ENCODE results near the gene CCDC191.

The CCDC191 gene, protein sequence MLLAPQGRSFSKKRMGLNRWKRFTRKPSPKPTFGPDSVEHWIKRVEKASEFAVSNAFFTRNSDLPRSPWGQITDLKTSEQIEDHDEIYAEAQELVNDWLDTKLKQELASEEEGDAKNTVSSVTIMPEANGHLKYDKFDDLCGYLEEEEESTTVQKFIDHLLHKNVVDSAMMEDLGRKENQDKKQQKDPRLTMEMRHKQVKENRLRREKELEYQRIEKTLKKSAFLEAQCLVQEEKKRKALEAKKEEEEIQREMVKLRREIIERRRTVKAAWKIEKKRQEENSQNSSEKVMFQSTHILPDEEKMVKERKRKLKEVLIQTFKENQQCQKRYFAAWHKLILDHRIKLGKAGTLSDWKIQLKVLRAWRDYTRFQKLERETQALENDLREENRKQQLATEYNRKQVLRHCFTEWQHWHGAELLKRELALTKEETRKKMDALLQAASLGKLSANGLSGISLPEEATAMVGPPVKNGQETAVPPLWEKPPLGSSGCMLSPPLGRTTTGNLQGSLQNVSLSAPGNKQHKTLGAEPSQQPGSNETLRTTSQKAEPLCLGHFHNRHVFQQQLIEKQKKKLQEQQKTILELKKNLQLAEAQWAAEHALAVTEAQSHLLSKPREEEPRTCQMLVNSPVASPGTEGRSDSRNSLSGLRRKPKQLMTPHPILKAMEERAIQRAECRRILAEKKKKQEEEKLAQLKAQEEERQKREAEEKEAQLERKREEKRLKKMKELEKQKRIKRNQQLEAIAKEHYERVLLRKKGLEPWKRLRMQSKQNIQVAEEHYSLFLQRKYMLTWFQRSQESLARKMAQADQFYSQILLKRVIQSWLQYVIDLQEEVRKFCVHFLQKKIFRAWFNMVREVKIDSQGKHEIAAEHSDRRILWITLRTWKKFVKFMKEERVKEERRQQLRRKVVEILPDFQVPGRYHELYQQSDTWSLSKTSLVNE

DNA sequence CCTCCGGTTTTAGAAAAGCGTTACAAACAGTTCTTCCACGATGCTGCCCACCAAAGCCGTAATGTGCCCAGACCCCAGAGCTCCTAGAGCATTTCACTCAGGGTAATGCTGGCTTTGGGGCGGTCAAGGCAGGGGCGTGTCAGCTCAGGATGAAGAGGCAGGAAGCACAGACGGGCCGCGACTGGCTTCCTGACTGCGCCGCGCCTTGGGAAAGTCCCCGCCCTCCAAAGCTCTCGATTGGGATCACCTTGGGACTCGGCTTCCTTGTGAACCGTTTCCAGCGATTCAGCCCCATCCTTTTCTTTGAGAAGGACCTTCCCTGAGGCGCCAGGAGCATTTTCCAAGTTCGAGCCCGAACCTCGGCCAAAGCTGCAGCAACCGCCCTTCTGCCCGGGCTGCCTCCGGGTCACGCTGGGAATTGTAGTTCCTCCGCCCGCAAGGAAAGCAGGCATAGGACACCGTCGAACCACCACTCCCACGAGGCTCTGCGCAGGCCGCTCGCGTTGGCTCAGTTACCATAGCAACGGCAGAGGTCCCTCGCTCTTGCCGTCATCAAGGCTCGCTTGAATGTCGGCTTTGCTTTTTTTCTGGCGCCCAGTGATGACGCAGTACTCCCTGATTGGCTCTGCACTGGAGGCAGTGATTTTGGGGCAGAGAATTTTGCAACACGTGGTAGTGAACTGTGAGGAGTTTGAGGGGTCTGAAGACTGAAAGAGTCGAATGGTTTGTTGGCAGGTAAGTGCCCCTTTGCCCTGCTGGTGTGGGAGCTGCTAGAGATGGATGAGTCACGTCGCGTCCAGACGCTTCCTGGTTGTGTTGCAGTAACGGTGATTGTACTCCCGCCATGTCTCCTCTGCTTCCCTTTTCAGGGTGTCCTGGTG is at the start of gene CCDC191, which contains the start of gene QTRT2:
Gene CCDC191, minus strand, starts transcription at position 397 of the 881 bp plus-strand sequence. Its CDS starts 60 bp downstream, at position 337.
Gene QTRT2, plus strand, starts transcription at position 608 of the 881 bp plus-strand sequence. CDS start 8,521 bp downstream, outside the sequence.
- peak; percentile 99 for DNase-seq

DNA sequence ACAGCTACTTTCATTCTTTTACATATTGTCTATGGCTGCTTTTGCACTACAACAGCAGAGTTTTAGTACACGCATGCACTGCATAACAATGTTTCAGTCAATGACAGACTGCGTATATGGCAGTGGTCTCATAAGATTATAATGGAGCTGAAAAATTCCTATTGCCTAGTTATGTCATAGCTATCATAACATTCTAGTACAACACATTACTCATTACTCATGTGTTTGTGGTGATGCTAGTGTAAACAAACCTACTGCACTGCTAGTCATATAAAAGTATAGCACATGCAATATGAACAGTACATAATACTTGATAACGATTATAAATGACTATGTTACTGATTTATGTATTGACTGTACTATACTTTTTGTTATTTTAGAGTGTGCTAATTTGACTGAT is 48.1 kb upstream of the CCDC191 start:
- DNase-seq, result no peak

- DNase-seq, result no peak
These were observed 47.5 kb upstream of the CCDC191 start for GRCh38 chr3:114103858-114104257.

DNA sequence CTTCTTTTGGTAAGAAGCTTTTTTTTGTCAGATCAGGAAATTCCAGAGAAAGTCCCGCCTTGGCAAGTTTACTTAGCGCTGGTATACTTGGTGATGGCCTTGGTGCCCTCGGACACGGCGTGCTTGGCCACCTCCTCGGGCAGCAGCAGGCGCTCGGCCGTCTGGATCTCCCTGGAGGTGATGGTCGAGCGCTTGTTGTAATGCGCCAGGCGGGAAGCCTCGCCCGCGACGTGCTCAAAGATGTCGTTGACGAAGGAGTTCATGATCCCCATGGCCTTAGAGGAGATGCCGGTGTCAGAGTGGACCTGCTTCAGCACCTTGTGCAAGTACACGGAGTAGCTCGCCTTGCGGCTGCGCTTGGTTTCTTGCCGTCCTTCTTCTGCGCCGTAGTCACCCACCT is 46.9 kb upstream of the CCDC191 start:
- DNase-seq, result no peak

DNA sequence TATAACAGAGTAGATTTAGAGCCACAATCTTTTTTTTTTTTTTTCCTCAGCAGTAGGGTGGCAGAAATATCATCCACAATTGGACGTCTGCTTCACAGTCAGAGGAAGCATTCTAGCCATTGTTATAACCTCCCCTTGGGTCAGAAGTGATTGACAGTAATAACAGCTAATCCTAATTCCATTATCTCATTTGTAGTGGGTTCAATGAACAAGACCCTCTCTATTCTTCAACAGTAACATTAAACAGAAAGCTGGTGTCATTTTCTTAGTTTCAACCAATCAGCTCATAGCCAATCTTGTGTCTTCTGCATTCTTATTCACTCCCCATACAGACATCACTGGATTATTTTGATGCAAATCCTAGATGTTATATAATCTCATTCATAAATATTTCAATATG is 44.8 kb upstream of the CCDC191 start:
- DNase-seq, result no peak

DNA sequence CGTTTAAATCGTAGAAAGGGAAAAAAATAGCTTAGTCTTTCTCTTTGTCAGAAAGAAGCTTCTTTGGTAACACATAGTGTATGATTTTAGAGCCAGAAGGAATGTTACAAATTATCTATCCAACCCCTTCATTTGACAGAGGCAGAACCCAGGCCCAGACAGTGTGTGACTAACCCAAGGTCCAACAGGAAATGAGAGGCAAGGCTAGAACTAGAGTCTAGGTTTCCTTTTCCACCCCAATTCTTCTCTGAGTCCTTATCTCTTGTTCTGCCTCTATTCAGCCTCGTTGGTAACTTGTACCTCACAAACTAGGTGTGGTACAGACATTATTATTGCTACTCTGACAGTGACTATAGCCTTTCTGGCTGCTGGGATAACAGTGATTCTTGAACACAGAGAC is 39.5 kb upstream of the CCDC191 start:
- no peak for DNase-seq

DNA sequence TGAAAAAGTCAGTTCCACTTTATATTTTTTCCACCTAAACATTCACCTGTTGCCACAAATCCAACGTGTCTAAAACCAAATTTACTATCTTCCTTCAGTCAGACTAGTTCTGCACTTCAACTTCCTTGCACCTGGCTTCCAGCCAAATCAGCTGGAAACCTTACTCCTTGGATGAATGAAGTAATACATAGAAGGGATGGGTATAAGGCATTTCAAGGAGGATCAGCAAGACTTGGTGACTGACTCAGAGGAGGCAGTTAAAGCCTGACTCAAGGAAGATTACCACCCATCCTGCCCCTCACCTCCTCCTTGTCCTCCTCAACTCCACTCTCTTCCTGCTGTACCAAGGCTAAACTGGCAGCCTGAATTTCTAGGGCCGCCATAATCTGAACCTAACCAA is 37.3 kb upstream of the CCDC191 start:
- no peak for DNase-seq

DNA sequence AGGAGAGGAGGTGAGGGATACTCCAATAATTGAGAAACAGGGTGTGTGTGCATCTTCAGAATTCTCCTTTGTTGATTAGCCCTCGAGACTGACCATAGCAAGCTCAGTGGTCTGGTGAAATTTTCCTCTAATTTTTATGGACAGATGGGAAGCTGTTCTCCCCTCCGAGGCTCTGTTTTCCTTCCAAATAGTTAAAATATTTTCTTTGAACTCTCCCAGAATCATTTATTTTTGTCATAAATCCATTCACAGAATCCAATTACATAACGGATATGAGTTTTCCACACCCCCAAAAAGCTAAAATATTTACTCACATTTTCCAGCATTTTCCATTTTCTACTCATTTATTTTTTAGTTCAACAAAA is 36.7 kb upstream of the CCDC191 start:
- DNase-seq, result no peak

- no peak for DNase-seq
These were observed 36.1 kb upstream of the CCDC191 start for GRCh38 chr3:114092151-114093015.

DNA sequence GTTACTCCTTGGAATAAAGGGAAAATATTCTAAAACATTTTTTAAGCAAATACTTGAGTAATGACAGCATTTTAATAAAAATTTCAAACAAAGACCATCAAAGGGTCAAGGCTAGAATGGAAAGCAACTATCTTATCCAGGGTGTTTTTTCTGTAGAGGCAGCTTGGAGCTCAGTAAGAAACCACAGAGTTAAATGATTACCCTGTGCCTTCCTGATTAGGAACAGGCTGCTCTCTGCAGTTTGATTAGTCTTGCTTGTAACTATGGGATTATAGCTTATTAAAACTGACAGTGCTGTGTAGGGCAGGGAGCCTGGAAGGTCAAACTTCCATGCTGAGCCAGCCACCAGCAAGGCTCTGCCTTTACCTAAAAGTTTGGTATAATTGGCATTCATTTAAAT is 33.3 kb upstream of the CCDC191 start:
- DNase-seq, result no peak

DNA sequence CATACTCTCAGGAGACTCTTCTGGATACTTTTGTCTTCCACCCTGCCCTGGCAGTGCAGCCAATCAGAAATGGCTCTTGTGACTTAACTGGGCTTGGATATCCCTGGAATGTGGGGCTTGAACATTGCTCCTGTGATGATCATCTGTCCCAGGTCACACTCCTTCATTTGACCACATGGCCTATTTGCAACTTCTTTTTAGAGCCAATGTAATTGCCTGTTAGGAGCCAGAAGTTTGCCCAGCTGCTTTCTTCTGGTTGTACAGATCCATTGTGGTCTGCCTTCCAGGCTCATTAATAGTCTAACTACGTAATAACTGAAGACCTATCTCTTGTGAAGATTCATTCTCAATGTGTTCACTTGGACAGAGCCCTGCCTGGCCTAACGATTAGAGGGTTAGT is 30.0 kb upstream of the CCDC191 start:
- no peak for DNase-seq

DNA sequence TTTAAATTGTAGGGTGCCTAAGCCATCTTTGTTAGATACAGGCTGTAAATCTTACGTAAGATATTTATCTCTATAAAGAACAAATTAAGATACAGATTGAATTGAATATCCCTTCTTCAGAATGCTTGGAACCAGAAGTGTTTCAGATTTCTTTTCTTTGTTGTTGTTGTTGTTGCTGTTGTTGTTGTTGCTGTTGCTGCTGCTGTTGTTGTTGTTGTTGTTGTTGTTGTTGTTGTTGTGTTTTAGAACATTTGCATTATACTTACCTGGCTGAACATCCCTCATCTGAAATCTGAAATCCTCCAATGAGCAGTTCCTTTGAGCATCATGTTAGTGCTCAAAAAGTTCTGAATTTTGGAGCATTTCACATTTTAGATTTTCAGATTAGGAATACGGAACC is 26.8 kb upstream of the CCDC191 start:
- no peak for DNase-seq

DNA sequence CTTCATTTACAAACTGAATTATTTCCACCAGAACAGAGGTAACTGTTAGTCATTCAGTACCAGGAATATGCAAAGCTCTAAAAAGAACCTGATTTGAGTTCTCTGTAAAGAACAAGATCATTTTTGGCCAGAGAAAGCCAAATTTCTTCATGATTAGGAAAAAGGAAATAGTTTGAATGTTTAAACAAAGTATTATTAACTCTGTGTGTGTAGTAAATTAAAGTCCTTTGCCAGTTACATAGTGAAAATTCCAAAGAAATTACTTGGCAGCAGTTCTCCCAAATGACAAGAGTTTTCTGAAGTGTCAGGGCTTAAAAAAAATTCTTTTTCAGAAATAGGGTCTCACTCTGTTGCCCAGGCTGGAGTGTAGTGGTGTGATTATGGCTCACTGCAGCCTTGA is 24.7 kb upstream of the CCDC191 start:
- no peak for DNase-seq

DNA sequence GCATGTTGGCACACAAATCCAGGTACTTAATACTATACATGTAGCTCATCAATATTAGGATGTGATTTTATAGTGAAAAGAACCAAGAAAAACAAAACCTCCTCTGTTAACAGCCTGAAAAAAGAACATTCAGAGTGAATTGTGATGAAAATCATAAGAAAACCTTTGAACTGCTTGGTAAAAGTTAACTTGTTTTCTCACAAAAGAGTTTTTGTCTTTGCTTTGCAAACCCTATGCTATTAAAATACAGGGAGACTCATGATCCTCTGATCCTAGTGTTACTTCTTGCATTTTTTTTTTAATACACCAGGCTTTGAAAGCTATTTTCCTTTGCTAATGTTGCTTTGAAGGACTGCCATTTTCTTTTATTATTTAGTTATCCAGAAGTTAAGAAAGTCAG is 23.9 kb upstream of the CCDC191 start:
- no peak for DNase-seq

DNA sequence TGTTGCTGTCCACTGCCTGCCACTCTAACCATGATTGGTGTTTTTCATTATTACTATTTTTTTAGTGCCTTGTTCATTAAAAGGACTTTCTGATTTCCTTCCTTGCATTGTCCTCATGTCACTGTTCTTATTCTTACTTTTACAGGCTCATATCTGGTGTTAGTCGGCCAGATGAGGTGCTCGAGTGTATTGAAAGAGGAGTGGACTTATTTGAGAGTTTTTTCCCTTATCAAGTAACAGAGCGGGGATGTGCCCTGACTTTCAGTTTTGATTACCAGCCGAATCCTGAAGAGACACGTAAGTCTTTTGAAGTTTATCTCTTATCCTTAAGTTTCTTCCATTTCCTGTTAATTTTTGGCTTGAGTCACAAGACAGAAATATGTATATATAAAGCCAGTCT is 23.4 kb upstream of the CCDC191 start:
- DNase-seq, result no peak

GRCh38 chr3:114078126-114078525 is 21.8 kb upstream of the CCDC191 start:
- DNase-seq, result no peak

- no peak for DNase-seq
These were observed 20.4 kb upstream of the CCDC191 start for GRCh38 chr3:114076711-114077110.

- no peak for DNase-seq
These were observed 15.5 kb upstream of the CCDC191 start for GRCh38 chr3:114071786-114072185.

DNA sequence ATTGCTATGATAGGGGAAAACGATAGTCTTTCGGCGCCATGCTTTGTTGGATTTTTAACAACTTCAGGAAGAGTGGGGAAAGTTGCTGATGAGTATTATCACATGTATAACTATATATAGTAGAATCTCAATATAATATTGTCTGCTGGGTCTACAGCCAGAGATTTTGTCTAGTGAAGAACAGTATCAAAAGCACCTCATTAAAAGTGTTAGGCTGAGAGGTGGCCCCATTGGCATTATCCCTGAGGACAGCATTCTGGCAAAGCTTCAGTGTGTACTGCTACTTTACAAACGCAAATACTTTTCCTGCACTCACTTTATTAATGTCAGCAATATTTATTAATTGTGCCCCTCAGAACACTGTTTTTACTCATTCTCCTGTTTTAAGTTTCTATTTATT is 12.0 kb upstream of the CCDC191 start:
- no peak for DNase-seq

GRCh38 chr3:114067804-114068203 is 11.5 kb upstream of the CCDC191 start:
- no peak for DNase-seq

- no peak for DNase-seq
These were observed 4.8 kb upstream of the CCDC191 start for GRCh38 chr3:114060906-114061655.

All from GDM1 (cell line).